KOPT-K1 (cell line): ENCODE measurements around the gene KRTAP4-11.

Experiments used
- H3K27ac ChIP-seq: fragments of 200-600 bp; sonication (generic); 2 replicates; pipeline ENCODE4 v1.5.1; 2016; ENCODE audit warnings: antibody characterized with exemption, mild to moderate bottlenecking, low read depth, low read length; ENCODE audit not compliant: poor library complexity, severe bottlenecking
- H3K36me3 ChIP-seq: fragments of 200-600 bp; sonication (generic); 2 replicates; pipeline ENCODE4 v1.5.1; 2017; ENCODE audit warnings: antibody characterized with exemption, mild to moderate bottlenecking, low read length, moderate library complexity; ENCODE audit not compliant: insufficient read depth
- H3K9me3 ChIP-seq: fragments of 200-600 bp; sonication (generic); 2 replicates; pipeline ENCODE4 v1.5.1; 2017; ENCODE audit warnings: antibody characterized with exemption, low read length, mild to moderate bottlenecking; ENCODE audit not compliant: insufficient read depth, poor library complexity, severe bottlenecking

KRTAP4-11 gene

GRCh38 chr17:41073676-41074075 lies 44.5 kb downstream of the KRTAP4-11 start:
- H3K9me3 ChIP-seq, result no peaks in the 10 kb centered on the region
- no peak overlapping the region for H3K27ac ChIP-seq
- H3K36me3 ChIP-seq, result no peaks in the 10 kb centered on the region

- H3K36me3 ChIP-seq, result no peaks in the 10 kb centered on the region
- H3K27ac ChIP-seq, result no peak overlapping the region
- H3K9me3 ChIP-seq, result no peaks in the 10 kb centered on the region
These were observed 46.4 kb downstream of the KRTAP4-11 start for GRCh38 chr17:41071606-41072360.

GRCh38 chr17:41069031-41069430 lies 49.1 kb downstream of the KRTAP4-11 start:
- no peaks in the 10 kb centered on the region for H3K36me3 ChIP-seq
- H3K27ac ChIP-seq, result no peak overlapping the region
- no peaks in the 10 kb centered on the region for H3K9me3 ChIP-seq

GRCh38 chr17:41067281-41067680 lies 50.9 kb downstream of the KRTAP4-11 start:
- Histone ChIP-seq H3K9me3 (no peaks in the 10 kb centered on the region), H3K36me3 (no peaks in the 10 kb centered on the region), H3K27ac (no peak overlapping the region)
